NOMO-1 treated with DMSO at 0.1 percent for 48 hours (cell line): ENCODE data around the gene C3orf80.
"Not testable (repeated sequence)": the region's sequence is repeated elsewhere in the genome, so short reads cannot be mapped to it uniquely, and the experiment has no call there.

Experiments
- DNase-seq: peaks from one replicate; lab custom pipeline; 2025; ENCODE audit not compliant: unreplicated experiment; lab: John Stamatoyannopoulos, UW

The C3orf80 gene

DNA sequence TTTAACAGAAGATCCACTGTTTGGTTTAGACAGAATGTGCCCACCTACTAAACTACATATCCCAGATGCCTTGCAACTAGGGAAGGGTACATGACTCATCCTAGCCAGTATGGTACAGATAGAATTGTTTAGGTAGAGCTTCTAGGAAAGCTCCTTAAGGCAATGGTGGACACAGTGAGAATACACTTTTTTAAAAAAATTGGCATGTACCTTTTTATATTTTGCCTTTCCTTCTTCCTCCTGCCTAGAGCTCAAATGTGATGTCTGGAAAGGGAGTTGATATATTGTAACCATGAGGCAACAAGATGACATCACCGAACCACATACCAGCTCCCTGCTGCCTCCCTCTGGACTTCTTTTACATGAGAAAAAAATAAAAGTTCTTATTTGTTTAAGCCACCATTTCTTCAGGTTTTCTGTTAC, 14.4 kb upstream of the C3orf80 start:
- DNase-seq: peak; percentile 86

DNA sequence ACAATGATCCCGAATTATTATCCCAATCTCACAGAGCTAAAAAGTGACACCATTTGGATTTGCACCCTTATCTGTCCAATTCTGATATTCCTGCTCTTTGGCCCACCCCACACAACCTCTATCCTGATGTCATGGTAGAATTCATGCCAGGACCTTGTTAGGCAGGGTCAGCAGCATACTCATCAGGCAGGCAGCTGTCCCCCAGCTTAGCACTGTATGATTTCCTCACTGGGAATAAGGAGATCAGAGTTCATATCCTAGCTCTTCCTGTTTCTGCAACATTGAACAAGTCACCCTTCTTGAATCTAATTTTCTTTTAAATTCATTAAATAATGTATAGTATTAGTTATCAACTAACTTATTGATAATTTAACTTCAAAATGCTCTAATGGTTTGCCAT, 12.0 kb upstream of the C3orf80 start:
- DNase-seq: no peak

DNA sequence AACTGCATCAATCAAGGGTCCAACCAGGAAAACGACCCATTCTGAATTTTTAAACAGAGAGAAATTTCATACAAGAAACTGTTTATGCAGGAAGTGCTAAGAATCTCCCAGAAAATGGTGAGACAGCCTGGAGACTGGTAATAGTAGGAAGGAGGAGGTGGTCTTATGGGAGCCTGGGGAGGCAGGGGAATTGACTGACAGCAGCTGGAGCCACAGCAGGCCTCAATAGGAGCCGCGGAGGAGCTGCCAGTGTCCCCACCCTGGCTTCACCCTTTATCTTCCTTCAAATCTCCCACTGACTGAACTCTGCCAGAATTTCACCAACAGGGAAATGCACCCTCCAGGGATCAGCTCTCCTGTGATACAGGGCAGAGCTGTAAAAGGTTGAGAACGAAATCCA, 7.5 kb upstream of the C3orf80 start:
- no peak for DNase-seq

DNA sequence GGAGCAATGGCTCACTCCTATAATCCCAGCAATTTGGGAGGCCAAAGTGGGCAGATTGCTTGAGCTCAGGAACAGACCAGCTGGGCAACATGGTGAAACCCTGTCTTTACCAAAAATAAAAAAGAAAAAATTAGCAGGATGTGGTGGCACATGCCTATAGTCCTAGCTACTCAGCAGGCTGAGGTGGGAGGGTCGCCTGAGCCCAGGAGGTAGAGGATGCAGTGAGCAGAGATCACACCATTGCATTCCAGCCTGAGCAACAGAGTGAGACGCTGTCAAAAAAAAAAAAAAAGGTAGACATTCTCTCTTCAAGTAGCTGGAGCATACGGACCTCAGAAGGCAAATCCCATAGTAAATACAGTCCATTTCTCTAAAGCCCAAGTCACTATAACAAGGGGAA, 7.1 kb upstream of the C3orf80 start:
- DNase-seq: no peak

DNA sequence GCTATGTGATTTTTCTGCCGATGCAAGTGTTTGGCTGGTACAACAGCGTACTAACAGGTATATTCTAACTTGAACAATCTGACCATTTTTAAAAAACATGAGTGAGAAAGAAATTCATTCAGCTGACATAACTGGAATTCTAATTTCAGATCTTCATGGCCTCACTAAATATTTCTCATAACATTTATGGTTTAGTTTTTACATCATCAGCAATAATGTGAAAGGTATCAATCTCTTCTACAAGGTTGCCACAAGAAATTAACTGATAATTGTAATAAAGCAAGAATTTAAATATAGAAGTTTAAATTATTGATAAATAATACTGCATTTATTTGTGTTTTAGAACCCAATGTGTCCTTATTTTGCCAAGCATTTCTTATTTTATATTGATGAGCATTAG, 5.2 kb upstream of the C3orf80 start:
- DNase-seq: no peak

DNA sequence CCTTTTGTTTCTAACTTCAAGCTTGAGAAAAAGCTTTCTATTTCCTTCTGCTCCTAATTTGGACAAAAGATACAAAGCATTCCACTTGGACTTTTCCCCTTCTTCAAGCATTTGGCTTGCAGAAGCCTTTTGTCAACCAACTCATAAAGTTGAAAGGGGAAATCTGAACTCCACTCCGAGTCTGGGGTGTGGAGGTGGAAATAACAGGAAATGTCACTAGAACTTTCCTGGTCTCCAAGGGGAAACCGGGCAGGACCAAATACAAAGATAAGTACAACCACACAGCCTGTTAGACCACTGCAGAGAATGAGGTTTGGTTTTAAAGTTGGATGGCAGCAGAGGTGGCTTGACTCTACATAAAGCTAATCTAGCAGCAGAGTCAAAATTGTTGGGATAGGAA, 4.2 kb upstream of the C3orf80 start:
- DNase-seq: no peak

DNA sequence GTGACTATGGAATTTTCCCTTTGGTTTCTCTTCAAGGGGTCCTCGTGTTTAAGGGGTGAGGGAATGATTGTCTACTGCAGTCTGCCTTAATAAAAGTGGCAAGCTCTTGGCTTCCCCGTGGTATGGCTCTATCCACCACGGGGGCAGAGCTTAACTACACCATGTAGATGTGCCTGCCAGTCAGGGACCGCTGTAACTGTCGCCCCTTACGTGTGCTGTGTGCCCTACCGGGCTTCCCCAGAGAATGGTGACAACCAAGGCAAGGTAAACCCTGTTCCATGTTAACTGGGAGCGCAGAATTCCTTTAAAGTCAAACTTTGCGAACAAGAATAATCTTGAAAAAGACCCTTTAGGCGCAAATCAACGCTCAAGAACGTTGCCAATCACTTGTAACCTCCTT, 966 bp upstream of the C3orf80 start:
- no peak for DNase-seq

DNA sequence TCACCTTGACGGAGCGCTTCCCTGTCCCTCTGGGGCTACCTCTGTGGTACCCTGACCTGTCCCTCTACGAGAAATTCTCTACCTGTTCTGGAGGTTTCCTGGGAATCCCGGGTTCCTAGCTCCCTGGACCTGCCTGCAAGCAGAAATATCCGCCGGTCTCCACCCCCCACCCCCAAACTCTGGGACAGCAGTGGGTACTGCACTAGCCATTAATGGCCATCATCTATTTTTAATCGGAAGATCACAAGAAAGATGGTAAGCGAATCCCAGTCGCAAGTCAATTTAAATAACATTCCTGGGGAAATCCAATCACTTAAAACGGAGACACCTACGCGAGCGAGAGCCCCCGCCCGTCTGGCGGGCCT, 429 bp upstream of the C3orf80 start:
- no peak for DNase-seq

DNA sequence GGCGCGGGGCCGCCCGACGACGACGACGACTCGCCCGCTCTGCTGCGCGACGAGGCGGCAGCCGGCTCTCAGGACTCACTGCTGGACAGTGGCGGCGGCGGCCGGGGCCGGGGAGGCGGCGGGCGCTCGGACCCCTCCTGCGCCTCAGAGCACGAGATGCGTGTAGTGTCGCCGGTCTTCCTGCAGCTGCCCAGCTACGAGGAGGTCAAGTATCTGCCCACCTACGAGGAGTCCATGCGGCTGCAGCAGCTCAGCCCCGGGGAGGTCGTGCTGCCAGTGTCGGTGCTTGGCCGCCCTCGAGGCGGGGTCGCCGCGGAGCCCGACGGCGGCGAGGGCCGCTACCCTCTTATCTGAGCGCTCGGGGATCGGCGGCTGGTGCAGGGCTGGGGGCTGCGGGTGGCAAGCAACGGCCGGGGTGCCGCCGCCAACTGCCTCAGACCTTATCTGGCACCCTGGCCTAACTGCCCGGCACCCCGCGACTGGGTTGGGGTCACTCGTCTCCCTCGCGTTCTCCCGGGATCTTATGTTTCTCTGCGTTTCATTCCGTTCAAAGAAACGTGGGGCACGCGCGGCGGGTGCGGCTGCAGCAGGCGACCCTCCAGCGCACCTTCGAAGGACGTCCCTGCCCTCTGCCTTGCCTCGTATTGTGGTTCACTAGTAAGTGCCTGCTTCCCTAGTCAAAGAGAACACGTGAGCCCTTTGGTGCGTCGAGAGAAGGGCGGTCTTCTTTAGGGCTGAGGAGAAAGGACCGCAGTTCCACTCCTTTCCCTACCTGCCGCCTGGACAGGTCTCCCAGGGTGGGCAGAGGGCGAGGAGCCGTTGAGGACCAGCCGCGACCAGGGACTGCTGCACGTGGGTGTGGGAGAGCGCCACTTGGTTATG, 1.0 kb downstream of the C3orf80 start:
- DNase-seq: peak; percentile 68

DNA sequence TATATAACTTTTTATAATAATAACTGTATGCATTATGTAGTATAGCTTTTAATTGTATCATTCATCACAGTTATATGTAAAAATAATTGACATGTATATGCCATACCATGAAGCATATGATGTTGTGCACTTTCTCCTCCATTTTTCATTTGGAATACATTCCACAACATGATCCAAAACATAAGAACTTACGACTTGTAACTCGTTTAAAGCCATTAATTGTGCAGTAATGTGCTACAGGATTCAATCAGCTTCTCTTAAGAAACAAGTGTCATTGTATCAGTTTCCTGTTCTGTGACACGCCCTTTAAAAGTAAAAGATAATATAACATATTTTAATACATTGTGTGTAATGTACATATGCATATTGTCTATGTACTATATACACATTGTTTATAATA, 2.2 kb downstream of the C3orf80 start:
- no peak for DNase-seq

DNA sequence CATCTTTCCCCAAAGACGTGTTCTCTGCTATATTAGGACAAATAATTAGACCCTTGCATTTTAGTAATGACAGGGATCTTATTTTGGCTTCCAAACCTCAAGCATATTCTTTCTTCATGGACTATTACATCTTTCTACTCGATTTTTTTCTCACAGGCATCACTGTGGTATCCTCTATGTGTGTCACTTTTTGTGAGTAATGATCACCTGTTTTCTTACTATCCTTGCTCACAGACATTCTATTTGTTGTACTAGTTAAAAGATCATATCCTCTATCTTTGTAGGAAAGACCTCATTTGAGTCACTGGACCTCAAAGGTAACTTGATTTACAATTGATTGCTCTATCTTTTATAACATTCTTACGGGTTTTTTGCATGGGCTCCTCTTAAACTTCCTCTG, 6.8 kb downstream of the C3orf80 start:
- DNase-seq: no peak

DNA sequence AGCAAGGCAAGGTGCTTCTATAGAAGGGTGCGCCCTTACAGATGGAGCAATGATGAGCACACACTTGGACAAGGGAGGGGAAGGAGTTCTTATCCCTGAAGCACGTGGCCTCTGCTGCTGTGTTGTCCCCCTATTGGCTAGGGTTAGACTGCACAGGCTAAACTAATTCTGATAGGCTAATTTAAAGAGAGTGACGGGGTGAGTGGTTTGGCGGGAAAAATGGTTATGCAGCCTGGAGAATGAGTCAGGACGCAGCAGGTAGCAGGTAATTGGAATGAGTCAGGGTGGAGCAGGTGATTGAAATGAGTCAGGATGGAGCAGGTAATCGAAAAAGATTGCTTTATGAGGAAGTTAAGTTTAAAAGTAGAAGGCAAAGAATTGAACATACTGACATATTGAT, 15.5 kb downstream of the C3orf80 start:
- DNase-seq: not testable (repeated sequence)

DNA sequence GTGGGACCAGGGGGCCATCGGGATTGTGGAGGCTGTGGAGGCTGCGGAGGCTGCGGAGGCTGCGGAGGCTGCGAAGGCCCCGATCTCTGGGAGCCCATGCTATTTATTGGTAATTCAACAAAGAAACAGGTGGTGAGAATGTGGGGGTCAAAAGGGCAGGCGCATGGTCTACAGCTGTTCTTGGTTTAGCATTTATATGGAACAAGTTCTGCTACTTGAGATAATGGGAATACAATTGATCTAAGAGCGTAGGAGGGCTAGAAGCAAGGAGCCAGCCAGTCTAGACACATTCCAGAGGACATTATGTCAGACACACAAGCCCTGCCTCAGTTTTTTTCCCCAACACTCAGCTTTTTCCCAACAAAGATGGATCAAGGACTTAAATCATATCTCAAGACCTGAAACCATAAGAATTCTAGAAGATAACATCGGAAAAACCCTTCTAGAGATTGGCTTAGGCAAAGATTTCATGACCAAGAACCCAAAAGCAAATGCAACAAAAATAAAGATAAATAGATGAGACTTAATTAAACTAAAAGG, 20.1 kb downstream of the C3orf80 start:
- no peak for DNase-seq

DNA sequence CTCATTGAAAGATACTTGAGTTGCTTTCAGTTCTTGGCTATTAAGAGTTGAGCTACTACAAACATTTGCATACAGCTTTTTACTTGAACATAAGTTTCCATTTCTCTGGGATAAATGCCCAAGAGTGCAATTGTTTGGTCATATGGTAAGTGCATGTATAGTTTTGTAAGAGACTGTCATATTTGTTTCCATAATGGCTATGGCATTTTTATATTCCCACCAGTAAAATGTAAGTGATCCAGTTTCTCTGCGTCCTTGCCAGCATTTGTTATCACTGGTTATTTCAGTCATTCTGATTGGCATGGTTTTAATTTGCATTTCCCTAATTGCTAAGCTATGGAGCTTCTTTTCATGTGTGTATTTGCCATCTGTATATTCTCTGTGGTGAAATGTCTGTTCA, 22.5 kb downstream of the C3orf80 start:
- DNase-seq: no peak

DNA sequence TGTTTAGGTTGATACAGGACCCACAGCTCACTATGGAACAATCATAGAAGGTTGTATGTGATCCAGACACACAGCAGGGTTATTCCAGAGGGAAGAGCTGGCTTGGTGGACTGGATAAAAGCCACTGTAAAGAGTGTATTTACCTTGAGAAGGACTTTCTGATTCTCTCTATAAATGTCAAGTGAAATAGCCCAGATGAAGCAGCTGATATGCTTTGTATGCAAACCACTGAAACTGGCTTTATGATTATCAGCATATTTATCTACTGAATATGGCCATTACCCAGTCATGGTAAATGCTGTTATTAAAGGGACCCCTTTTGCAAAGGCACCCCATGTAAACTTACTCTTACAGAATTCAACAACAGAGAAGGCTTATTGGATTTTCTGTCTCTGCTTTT, 28.1 kb downstream of the C3orf80 start:
- no peak for DNase-seq

DNA sequence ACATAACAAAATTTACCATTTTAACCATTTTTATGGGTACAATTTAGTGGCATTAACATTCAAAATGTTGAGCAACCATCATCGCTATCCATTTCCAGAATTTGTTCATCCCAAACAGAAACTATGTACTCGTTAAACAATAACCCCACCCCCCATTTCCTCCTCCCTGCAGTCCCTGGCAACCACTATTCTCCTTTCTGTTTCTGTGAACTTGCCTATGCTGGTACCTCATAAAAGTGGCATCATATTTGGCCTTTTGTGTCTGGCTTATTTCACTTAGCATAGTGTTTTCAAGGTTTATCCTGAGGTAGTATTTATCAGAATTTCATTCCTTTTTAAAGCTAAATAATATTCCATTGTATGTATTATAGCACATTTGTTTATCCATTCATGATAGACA, 32.4 kb downstream of the C3orf80 start:
- DNase-seq: no peak

DNA sequence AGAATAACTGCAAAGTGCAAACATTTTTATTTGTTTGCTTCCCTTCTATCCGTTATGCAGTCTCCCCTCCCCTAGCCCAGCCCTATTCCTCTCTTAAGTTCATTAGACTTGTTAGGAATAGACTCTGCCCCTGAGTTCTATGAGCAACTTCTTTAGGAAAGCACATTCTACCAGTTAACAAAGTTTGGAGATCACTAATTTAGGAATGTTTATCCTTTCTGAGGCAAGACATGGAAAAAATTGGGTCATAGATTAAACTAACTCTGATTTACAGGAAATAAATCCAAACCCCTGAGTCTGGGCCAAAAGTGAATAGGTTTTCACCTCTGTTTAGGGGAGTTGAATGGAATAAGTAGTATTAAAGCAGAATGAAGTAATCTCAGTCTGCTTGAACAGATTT, 34.4 kb downstream of the C3orf80 start:
- DNase-seq: no peak

DNA sequence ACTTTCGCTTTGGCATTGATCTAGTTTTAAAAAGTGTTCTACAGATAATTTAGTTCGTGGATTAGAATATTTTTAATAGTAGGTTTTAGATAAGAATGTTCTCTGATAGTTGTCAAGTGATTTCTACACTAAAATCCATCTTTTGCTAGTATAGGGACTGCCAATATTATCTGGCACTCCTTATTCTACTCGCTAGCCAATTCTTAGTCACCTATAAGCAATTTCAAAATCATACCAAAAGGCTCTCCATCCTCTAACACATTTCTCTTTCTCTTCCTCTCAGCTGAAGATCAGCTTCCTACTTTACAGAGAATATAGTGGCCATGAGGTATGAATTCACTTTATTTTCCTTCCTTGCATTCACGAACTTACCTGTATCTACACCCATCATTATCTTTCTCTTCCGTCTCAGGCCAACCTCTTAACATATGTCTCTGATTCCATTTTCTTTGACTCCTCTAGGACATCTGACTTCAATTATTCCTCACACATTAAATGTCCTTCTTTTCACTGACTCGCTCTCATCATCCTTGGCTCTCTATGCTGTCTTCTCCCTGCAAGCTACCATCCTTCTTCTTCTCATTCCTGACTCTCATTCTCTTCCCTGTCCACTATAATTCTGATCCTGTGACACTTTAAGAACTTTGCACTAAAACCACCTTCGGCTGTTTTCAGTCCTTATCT, 35.5 kb downstream of the C3orf80 start:
- DNase-seq: no peak

DNA sequence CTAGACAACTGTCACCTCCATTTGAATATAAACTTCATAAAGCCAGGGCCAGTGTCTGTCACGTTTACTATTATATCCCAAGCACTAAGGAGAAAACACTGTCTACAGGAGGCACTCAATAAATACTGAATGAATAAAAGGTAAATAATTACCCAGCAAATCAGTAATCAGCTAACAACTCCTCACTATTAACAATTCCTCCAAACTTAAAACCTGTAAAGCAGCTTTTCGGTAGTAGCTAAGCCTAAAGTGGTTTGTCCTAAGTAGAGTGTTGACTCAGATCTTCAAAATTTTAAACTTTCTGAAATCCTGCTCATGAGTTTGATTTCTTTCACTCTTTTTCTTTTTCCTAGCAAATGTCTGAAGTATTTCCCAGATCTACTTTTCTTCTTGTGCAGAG, 39.9 kb downstream of the C3orf80 start:
- DNase-seq: no peak
